HG03103 (cell line): ENCODE measurements around the gene ARMC5.

Source experiments
- ATAC-seq: cut with Tn5 transposase; IDR thresholded peaks from one replicate; pipeline ENCODE4 v1.9.1; 2021; ENCODE audit warnings: low read depth; ENCODE audit not compliant: unreplicated experiment

Gene ARMC5

DNA sequence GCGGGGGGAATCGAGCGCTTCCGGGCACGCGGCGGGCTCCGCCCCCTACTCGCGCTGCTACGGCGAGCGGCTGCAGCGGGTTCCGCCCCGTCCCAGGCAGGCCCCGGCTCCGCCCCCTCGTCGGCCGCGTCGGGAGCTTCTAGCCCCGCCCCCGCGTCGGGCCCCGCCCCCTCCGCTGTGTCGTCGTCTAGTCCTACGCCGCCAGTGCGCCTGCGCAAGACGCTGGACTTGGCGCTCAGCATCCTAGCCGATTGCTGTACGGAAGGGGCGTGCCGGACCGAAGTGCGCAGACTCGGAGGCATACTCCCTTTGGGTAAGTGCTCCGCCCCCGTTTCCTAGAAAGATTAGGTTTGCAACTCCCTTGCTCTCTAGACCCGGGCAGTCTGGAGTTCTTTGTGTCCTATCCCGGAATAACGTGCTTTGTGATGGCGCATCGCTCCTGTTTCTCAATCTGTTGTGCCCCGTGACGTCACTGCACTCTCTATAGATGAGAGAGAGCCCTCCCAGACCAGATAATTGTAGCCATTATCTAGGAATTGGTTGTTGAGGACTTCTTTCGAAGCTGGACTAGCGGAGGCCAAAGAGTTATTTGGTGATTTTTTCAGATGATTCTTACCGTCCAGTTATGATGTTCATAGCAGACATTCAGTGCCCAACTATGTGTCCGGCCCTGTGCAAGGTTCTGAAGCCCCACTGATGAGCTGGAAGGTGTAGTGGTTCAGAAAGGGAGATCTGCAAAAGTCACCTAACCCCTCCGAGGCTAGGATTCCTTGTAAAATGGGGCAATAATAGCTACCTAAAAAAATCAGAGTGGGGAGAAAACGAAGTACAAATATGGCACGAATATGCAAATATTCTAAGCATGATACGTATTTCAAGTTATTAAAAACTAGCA lies 633 bp downstream of the ARMC5 start:
- ATAC-seq = peak; percentile 57

DNA sequence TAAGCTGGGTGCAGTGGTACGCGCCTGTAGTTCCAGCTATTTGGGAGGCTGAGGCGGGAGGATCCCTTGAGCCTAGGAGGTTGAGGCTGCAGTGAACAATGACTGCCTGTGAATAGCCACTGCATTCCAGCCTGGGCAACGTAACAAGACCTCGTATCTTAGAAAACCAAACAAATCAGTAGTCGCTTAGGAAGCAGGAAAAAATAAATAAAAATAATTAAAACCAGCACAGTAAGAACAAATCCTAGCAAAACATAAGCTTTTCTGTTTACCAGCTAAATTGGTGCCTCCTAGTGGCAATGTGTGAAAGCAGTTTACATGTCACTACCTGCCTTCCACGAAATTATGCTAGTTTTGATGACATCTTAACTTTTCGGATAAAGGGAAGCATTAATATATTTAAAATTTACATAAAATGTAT lies 1.3 kb downstream of the ARMC5 start:
- ATAC-seq = no peak

DNA sequence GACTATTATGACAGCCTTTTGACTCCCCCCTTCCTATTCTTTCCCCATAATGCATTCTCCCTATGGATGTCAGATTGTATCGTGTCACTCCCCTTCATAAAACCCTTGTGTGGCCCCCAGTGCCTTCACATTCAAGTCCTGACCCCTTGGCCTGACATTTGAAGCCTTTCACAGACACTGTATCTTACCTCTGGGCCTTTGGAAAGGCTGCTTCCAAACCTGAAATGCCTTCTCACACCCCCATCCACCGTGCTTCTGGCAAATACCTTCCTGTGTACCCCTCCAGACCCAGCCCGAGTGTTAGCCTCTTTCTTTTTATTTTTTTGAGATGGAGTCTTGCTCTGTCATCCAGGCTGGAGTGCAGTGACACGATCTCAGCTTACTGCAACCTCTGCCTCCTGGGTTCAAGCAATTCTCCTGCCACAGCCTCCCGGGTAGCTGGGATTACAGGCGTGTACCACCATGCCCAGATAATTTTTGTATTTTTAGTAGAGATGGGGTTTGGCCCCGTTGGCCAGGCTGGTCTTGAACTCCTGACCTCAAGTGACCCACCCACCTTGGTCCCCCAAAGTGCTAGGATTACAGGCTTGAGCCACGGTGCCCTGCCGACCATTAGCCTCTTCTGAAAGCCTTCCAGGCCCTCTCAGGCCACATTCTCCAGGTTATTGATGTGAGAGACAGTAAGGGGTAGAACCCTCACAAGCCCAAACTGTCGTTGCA lies 2.1 kb downstream of the ARMC5 start:
- no peak for ATAC-seq

DNA sequence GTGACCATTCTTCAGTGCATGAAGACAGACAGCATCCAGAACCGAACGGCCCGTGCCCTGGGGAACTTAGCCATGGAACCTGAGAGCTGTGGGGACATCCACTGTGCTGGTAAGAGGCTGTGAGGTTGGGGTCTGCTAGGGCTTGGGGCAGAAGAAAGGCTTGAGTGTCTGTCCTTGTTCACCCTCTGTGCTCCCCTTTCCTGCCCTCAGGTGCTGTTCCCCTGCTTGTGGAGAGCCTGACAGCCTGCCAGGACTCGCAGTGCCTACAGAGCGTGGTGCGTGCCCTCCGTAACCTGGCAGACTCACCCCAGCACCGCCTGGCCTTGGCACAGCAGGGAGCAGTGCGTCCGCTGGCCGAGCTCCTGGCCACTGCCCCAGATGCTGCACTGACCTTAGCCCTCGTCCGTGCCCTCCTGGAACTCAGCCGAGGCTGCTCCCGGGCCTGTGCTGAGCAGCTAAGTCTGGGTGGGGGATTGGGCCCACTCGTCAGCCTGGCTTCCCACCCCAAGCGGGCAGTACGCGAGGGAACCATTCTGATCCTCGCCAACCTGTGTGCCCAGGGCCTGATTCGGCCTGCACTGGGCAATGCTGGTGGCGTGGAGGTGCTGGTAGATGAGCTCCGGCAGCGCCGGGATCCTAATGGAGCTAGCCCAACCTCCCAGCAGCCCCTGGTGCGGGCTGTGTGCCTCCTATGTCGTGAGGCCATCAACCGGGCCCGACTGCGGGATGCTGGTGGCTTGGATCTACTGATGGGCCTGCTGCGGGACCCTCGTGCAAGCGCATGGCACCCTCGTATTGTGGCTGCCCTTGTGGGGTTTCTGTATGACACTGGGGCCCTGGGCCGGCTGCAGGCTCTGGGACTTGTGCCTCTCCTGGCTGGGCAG lies 2.9 kb downstream of the ARMC5 start:
- ATAC-seq = no peak

DNA sequence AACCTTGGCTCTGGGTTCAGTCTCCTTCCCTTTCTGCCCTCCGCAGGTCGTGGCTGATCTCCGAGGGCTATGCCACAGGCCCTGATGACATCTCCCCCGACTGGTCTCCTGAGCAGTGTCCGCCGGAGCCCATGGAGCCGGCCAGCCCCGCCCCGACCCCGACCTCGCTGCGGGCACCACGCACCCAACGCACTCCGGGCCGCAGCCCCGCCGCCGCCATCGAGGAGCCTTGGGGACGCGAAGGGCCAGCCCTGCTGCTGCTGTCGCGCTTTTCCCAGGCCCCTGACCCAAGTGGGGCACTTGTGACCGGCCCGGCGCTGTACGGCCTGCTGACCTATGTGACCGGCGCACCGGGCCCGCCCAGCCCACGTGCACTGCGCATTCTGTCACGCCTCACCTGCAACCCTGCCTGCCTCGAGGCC lies 5.1 kb downstream of the ARMC5 start:
- ATAC-seq = no peak

DNA sequence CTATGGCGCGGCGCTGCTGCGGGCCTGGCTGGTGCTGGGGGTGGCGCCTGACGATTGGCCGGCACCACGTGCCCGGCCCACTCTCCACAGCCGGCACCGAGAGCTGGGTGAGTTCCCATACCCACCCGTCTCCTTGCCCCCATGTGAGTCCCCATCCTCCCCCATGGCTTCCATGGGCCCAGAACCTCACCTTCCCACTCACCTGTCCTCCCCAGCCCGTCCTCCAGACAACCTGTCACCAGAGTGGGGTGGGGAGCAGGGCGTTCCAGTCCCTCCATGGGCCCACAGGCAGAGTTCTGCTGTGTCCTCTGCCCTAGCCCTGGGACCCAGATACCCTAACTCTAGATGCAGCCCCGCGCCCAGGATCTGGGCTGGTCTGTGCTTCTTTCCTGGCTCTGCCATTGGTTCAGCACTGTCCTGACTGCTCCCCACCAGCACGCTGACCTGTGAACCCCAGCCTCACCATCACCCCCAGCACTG lies 5.5 kb downstream of the ARMC5 start:
- ATAC-seq = no peak

DNA sequence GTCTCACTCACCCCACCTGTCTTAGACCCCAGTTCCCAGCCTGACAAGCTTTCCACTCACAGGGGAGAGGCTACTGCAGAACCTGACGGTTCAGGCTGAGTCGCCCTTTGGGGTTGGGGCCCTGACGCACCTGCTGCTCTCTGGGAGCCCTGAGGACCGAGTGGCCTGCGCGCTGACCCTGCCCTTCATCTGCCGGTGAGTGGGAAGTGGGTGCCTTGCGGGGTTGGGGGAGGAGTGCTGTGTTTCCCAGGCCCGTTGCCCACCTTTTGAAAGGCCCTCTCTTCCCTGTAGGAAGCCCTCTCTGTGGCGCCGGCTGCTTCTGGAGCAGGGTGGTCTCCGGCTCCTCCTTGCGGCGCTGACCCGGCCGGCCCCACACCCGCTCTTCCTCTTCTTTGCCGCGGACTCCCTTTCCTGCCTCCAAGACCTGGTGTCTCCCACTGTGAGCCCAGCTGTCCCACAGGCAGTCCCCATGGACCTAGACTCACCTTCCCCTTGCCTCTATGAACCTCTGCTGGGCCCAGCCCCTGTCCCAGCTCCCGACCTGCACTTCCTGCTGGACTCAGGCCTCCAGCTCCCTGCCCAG lies 6.6 kb downstream of the ARMC5 start:
- no peak for ATAC-seq

DNA sequence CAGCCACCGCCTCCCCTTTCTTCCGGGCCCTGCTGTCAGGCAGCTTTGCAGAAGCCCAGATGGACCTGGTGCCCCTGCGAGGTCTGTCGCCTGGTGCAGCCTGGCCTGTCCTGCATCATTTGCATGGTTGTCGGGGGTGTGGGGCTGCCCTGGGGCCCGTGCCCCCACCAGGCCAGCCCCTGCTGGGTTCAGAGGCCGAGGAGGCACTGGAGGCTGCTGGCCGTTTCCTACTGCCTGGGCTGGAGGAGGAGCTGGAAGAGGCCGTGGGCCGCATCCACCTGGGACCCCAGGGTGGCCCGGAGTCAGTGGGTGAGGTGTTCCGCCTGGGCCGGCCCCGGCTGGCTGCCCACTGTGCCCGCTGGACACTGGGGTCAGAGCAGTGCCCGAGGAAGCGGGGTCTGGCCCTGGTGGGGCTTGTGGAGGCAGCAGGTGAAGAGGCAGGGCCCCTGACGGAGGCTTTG lies 7.1 kb downstream of the ARMC5 start:
- ATAC-seq = no peak

DNA sequence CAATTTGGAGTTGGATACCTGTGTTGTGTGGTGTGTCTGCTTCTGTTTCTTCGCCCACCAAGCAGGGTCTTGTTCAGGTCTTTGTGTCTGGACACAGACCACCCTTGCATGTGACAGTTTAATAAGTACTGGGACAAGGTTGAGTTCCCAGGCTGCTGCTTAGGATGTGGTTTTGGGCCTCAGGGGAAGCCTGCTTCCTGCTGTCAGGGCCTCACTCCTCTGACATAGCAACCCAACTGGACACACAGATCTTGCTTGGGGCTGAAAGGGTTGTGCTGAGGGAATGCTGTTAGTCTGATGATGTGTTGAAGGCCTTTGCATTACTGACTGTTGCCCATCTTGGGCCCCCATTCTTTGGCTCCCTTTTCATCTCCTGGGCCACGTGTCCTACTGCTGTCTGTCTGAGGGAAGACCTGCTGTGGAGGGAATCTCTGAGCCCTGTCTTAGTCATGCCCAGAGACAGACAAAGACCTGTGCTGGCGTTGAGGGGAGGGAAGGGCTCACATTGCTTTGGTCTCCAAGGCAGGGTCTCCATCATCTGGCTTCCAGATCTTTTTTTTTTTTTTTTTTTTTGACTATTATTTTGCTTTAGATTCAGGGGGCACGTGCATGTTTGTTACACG lies 8.0 kb downstream of the ARMC5 start:
- peak; percentile 66 for ATAC-seq

DNA sequence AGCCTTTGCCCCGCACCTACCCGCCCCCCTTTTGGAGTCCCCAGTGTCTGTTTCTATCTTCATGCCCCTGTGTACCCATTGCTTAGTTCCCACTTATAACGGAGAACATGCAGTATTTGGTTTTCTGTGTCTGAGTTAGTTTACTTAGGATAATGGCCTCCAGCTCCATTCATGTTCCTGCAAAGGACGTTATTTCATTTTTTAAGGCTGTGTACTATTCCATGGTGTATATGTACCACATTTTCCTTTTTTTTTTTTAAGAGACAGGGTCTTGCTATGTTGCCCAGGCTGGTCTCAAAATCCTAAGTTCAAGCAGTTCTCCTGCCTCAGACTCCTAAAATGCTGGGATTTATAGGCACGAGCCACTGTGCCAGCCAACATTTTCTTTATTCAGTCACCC lies 8.6 kb downstream of the ARMC5 start:
- ATAC-seq = no peak

DNA sequence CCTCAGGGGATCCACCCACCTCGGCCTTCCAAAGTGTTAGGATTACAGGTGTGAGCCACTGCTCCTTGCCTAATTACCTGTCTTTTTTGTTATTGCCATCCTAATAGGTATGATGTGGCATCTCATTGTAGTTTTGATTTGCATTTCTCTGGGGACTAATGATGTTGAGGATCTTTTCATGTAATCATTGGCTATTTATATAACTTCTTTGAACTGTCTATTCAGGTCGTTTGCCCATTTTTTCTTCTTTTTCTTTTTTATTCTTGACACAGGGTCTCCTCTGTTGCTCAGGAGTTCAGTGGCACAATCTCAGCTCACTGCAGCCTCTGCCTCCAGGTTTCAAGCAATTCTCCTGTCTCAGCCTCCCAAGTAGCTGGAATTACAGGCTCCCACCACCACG lies 11.3 kb downstream of the ARMC5 start:
- ATAC-seq = no peak

DNA sequence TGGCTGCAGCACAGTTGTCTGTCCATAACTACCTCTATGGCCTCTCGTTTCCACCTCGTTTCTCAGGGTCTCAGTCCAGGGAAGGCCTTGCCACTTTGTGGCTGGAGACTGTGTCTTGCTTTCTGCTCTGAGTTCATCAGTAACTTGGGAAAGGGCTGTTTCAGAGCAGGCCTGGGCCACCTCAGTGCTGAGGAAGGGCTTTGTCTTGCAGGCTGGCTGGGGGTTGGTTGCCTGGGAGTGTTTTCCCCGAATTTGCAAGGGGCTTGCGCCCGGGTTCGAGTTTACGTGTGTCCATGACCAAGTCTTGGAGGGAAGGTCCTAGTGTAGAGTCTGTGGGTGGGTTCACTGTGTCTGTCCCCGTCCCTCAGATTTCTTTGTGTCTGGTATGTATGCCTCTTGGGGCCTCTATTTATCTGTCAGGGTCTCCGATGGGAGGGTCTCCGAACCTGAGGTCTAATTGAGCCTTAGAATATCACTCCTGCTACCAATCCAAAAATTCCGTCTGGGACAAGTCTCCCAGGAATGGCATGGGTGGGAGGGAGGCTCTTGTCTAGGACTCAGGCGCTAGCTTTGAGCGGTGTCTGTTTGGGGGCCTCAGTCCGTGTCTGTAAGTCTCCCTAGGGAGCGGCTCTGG lies 12.1 kb downstream of the ARMC5 start:
- ATAC-seq = no peak

DNA sequence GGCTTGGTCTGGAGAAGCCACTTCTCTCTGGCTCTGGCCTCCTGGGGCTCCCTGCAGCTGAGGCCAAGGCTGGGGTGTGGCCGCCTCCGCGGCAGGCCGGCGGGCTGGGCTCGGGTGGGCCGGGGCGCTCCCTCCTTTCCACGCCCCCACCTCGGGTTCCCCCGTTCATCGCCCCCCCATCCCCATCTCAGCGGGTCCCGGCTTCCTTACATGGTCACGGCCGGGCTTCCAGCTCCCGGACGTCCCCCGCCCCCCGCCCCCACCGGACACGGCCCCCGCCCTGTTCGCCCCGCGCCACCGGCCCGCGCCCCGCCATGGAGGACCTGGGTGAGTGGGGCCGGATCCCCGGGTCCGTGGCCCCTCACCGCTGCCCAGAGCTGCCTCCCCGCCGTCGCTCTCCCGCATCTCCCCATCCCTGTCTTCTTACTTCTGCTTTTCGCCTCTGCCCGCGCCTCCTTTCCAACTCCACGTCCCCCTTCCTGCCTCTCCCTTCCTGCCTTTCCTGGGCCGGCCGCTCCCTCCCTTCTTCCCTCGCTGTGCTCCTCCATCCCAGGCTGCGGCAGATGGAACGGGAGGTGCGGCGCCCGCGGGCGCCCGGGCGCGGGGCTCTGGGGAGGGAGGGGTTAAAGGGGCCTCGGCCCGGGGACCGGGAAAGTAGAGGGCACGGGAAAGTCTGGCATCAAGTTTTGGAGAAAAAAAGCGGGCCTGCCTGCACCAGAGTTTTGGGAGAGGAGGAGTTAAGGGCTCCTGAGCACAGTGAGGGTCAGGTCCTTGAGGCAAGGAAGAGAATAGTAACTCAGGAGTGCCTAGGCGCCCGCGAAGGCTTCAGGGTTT lies 12.8 kb downstream of the ARMC5 start, which contains the start of gene TGFB1I1:
TGFB1I1 (plus strand) TSS at position 278 of the 834 bp plus-strand sequence; CDS start at position 315, 37 bp downstream.
- no peak for ATAC-seq

DNA sequence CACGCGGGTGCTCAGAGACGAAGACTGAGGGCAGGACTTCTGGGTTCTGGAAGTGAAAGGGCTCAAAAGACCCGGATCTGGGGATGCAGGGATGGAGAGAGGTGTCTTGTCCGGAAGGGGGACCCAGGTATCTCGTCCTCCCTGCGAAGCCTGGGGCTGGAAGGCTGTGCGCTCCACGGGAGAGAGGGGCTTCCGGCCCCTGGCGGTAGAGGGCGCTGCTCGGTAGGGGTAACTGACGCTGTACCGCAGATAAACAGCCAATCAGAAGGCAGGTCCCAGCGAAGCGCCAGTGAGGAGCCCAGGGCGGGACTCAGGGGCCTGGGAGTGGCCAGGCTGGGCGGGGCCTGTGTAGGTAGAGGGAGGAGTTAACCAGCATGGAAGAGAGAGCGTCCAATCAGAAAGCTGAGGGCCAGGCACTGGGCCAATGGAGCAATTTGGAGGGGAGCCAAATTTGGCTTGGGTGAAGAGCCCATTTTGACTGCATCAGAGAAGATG lies 13.5 kb downstream of the ARMC5 start:
- ATAC-seq = no peak

DNA sequence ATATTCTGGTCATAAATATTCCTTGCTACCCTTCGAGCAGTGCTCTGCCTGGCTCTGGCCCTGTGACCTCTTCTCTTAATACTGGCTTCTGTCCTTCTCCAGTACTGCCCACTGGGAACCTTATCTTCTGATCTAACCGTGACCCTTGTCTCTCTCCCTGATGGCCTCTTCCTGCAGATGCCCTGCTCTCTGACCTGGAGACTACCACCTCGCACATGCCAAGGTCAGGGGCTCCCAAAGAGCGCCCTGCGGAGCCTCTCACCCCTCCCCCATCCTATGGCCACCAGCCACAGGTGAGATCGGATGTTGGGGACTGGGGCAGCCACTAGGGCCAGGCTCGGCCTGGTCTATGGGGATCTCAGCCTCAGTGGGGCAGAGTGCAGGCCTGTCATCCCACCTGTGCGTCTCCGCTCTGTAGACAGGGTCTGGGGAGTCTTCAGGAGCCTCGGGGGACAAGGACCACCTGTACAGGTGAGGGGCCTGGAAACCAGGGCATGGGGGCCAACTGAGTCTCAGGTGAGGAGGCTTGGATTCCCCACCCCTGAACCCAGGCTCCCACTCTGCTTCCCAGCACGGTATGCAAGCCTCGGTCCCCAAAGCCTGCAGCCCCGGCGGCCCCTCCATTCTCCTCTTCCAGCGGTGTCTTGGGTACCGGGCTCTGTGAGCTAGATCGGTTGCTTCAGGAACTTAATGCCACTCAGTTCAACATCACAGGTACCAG lies 14.1 kb downstream of the ARMC5 start:
- ATAC-seq = no peak

DNA sequence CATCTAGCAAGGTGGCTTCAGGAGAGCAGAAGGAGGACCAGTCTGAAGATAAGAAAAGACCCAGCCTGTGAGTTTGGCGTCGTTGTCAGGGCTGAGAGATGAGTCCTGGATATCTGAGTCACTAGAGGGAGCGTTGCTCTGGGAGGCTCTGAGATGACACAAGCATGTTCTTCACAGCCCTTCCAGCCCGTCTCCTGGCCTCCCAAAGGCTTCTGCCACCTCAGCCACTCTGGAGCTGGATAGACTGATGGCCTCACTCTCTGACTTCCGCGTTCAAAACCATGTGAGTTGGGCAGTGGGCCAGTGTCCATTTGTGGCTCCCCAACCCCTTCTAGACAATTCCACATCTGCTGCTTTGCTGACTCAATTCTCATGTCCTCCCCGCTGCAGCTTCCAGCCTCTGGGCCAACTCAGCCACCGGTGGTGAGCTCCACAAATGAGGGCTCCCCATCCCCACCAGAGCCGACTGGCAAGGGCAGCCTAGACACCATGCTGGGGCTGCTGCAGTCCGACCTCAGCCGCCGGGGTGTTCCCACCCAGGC lies 14.9 kb downstream of the ARMC5 start:
- ATAC-seq = no peak
